Measurements from ENCODE around the gene GPAT2.
"Not testable (repeated sequence)": the region's sequence is repeated elsewhere in the genome, so short reads cannot be mapped to it uniquely, and the experiment has no call there.

DNA sequence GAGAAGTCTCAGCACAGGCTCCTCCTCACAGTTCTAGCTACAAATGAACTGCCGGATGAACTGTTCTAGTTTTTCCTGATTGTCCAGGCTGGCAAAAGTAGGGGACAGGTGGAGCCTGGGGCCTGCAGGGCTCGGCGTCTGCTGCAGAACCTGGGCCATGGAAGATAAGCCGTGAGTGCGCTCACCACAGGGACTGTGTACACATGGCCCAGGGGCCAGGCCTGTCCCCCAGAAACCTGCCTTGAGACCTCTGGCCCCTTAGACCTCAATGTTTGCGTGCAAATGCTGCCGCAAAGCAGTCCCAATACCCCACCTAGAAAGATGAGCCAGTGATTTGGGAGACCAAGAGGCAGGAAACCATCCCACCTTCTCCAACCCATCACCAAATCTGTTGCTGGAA is 12.6 kb downstream of the GPAT2 start:
- TF ChIP-seq, protein P1, sequence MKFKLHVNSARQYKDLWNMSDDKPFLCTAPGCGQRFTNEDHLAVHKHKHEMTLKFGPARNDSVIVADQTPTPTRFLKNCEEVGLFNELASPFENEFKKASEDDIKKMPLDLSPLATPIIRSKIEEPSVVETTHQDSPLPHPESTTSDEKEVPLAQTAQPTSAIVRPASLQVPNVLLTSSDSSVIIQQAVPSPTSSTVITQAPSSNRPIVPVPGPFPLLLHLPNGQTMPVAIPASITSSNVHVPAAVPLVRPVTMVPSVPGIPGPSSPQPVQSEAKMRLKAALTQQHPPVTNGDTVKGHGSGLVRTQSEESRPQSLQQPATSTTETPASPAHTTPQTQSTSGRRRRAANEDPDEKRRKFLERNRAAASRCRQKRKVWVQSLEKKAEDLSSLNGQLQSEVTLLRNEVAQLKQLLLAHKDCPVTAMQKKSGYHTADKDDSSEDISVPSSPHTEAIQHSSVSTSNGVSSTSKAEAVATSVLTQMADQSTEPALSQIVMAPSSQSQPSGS (IDR thresholded peaks at IDR 0.05; ENCODE audit: low read length), result not testable (repeated sequence)
- not testable (repeated sequence) for TF ChIP-seq SIX5 (IDR thresholded peaks at IDR 0.05; ENCODE audit: low read depth, low read length); CREB1 (IDR thresholded peaks at IDR 0.05); TEAD4 (IDR thresholded peaks at IDR 0.05; ENCODE audit: low read depth, low read length); RXRA (IDR thresholded peaks at IDR 0.05; ENCODE audit: insufficient read depth, low read depth, low read length); JUN (IDR thresholded peaks at IDR 0.05; ENCODE audit: low read depth, low read length); SUZ12 (IDR thresholded peaks at IDR 0.05; ENCODE audit: low read length); EZH2 (IDR thresholded peaks at IDR 0.05; ENCODE audit: low read depth, low read length, severe bottlenecking); ZNF274 (IDR thresholded peaks at IDR 0.05; ENCODE audit: borderline replicate concordance, extremely low read depth, low read length)
- TF ChIP-seq, protein P2, sequence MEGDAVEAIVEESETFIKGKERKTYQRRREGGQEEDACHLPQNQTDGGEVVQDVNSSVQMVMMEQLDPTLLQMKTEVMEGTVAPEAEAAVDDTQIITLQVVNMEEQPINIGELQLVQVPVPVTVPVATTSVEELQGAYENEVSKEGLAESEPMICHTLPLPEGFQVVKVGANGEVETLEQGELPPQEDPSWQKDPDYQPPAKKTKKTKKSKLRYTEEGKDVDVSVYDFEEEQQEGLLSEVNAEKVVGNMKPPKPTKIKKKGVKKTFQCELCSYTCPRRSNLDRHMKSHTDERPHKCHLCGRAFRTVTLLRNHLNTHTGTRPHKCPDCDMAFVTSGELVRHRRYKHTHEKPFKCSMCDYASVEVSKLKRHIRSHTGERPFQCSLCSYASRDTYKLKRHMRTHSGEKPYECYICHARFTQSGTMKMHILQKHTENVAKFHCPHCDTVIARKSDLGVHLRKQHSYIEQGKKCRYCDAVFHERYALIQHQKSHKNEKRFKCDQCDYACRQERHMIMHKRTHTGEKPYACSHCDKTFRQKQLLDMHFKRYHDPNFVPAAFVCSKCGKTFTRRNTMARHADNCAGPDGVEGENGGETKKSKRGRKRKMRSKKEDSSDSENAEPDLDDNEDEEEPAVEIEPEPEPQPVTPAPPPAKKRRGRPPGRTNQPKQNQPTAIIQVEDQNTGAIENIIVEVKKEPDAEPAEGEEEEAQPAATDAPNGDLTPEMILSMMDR (IDR thresholded peaks at IDR 0.05; ENCODE audit: control extremely low read depth in 1 of 3, insufficient read depth in 1 of 3, low read depth in 1 of 3, low read length in 3 of 3), result not testable (repeated sequence)
